ENCODE measurements around the gene BAZ1B. TPM values are rescaled to one million over a fixed set of nuclear protein-coding genes. Genes with fewer than 3 reads are reported as not detected.
"Not testable (repeated sequence)": the region's sequence is repeated elsewhere in the genome, so short reads cannot be mapped to it uniquely, and the experiment has no call there.

BAZ1B gene
- total RNA-seq, 1 donor from 2014 or later = 43.1 TPM

DNA sequence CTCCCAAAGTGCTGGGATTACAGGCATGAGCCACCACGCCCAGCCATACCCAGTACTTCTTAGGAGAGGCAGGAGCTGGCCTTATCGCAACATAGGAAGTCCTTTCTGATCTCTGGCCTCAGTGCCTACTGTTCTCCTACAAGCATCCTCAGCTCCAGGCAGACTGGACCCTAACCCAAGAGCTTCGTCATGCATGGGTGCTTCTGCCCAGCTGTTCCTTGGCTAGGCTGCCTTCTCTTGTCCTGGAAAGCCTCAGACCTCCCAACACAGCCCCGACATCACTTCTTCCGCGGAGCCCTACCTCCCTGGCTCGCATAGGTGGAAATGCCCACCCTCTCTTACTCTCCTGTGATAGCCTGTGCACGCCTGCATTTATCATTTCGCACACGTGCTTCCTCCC, 19.6 kb upstream of the BAZ1B start:
- no peak for DNase-seq

DNA sequence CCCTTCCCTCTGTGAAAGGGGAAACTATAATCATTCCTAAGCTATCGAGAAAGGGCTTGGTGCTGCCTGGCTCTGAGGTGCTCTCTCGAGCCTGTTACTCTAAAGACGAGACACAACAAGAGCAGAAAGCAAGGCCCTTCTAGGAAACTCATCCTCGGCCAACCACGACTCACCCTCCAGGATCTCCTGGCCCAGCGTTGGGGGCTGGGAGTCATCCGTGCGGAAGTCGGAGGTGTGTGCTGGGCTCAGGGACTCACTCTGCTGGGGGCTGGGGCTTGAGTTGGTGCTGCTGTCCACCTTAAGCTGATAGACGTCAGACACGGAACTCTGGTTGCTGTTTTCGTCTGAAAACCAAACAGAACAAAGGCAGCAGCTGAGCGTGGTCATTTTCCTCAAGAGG, 17.6 kb upstream of the BAZ1B start:
- no peak for DNase-seq

DNA sequence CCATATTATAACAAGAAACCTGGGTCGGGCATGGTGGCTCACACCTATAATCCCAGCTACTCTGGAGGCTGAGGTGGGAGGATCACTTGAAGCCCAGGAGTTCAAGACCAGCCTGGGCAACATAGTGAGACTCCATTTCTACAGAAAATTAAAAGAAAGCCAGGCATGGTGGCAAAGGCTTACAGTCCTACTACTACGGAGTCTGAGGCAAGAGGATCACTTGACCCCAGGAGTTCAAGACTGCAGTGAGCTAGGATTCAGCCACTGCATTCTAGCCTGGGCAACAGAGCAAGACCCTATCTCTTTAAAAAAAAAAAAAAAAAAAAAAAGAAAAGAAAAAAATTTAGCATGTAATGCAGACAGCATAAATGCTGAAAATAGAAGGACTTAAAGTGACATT, 16.4 kb upstream of the BAZ1B start:
- not testable (repeated sequence) for DNase-seq

DNA sequence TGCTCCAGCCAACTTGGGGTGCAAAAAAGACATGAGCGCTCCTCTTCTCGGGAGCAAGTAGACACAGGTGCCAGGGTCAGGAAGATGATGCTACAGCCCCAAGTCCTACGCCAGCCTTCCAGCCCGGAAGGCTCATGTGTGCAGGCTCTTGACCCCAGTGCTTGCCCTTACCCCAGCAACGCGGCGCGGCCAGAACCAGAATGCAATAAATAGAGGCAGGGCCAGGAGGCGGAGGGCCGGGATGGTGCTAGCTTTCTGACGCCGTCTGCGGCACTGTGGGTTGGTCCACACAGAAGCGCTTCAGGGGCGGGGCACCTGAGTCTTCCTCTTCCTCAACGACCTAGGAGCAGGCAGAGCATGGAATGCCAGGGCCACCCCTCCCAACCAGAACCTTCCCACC, 15.0 kb upstream of the BAZ1B start:
- no peak for DNase-seq

DNA sequence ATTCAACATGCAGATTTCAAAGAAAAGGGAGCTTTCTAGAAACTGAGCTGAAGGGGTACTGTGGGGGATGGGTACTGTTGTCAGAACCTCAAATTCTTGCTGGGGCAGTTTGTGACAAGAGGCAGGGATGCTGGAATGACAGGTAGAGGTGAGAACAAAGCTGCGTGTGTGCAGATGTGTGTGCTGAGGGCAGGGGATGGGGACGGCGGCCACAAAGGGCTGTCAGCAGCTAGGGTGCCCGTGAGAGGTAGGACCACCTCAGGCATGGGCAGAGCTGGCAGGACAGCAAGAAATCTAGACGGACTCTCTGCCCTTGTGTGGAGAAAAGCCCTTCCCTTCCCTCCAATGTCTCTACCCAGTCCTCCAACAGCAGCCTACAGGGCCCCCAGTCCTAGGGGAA, 14.4 kb upstream of the BAZ1B start:
- DNase-seq = no peak

- DNase-seq = not testable (repeated sequence)
Observed at GRCh38 chr7:73535918-73536317, 13.8 kb upstream of the BAZ1B start.

DNA sequence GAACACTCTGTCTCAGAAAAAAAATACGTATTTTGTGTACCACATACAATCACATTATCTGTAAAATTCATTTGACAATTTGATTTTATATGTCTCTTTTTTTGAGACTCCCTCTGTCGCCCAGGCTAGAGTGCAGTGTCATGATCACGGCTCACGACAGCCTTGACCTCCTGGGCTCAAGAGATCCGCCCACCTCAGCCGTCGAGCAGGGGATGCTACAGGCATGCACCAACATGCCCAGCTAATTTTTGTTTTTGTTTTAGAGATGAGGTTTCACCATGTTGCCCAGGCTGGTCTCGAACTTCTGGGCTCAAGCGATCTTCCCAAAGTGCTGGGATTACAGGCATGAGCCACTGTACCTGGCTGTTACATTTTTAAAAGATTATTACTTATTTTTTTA, 11.6 kb upstream of the BAZ1B start:
- DNase-seq = no peak

DNA sequence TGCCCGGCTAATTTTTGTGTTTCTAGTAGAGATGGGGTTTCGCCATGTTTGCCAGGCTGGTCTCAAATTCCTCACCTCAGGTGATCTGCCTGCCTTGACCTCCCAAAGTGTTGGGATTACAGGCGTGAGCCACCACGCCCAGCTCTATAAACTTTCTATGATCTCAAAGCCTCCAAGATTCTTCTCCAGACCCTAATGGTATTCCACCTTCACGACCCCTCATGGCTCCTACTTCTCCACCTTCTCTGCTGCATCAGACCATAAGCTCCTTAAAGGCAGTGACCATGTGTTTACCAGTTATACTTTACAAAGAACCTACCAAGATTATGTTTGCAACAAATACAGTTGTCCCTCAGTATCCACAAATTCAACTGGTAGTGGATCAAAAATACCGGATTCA, 10.1 kb upstream of the BAZ1B start:
- no peak for DNase-seq

GRCh38 chr7:73530800-73531199, 8.7 kb upstream of the BAZ1B start:
- no peak for DNase-seq

DNA sequence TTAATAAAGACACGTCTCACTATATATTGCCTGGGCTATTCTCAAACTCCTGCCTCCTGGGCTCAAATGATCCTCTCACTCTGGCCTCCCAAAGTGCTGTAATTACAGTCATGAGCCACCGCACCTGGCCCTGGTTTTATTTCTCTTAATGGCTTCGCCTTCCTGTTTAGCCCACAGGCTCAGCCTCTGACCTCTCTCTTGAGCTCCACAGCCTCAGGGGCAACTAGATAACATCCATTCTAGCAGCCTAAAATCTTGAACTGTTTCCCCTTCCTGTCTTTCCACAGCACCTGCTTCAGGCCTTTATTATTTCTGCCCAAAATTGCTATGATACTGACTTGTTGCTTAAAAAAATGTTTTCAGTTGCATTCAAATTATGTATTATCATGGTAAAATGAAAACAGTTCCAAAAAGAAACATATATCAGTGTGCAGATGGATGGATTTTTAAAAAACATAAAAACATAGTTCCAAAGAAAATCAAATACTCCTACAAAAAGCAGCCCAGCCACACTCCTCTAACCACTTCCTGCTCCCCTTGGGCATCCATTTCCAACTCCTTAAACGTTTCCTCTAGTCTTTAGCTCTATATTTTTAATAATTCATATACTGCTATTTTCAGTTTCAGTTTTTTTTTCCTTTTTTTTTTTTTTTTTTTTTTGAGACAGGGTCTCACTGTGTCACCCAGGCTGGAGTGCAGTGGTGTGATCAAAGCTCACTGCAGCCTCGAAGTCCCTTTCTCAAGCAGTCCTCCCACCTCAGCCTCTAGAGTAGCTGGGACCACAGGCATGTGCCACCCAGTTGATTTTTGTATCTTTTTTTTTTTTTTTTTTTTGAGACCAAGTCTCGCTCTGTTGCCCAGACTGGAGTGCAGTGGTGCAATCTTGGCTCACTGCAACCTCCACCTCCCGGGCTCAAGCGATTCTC, 5.1 kb upstream of the BAZ1B start:
- no peak for DNase-seq

DNA sequence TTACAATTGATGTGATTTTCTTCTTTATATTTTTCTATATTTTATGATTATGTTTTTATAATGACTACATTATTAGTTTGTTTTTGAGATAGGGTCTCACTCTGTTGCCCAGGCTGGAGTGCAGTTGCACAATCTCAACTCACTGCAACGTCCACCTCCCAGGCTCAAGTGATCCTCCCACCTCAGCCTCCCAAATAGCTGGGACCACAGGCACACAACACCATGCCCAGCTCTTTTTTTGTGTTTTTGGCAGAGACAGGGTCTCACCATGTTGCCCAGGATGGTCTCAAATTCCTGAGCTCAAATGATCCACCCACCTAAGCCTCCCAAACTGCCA, 4.0 kb upstream of the BAZ1B start:
- DNase-seq = not testable (repeated sequence)

GRCh38 chr7:73521636-73522104, 423 bp downstream of the BAZ1B start:
- DNase-seq = no peak

DNA sequence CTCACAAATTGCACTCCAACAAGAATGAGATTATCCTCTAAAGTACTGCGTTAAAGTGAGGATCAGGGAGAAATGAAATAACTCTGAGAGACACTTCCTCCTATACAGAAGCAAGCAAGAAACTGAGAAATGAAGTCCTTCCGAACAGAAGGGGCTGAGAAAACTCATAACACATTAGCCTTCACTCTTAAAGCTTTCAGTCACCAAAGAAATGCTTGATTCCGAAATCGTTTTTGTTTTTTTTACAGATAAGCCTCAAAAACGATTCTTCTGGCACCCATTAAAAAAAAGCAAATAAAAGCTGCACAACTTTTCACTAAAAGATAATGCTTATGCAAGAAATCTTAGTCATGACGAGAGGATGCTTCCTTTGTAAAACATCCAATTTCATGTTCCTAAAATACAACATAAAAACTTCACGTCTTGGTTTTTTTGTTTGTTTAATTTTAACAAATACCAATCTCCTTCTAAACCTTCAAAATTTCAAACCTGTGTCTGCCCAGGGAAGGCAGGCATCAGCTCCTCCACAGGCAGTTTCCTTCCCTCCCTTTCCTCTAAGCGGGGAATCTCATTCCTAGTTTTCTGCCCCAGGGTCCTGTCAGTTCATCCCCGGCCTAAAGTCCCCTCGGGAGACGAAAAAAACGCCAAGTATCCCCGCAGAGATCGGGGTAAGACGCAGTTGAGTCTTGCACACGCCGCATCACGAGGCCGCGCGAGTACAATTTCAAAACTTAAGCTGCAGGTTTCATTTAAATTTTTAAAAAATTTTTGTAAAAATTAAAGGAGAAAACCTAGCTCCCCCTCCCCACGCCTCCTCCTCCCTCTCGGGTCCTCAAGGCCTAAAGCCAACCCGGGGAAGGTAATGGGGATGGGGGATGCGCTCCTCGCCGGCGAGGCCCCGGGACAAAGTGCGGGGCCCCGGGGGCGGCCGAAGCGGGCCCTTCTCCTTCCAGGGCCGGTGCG, 1.1 kb downstream of the BAZ1B start:
- DNase-seq = no peak

DNA sequence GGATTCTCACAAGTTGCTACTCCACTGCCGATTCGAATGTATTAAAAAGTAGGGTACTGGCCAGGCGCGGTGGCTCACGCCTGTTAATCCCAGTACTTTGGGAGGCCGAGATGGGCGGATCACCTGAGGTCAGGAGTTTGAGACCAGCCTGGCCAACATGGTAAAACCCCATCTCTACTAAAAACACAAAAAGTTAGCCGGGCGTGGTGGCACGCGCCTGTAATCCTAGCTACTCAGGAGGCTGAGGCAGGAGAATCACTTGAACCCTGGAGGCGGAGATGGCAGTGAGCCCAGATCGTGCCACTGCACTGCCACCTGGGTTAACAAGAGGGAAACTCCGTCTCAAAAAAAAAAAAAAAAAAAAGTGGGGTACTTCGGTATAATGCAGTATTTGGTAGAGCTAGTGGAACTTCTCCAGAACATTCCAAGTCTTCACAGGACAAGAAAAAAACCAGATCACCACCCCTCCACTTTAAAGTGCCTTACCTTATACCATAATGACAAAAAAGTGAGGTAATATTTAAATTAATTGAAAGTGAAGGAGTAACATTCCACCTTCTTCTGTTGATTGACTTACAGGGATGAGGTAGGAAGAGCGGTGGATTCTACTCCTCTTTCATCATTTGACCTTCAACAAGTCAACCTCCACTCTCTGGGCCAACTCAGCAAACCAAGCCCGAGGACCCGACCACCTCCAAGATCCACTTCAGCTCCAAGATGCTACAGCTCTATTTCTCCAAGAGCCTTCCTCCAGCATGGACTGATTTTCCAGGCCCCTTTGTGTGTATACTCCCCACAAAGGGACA, 2.0 kb downstream of the BAZ1B start:
- no peak for DNase-seq

DNA sequence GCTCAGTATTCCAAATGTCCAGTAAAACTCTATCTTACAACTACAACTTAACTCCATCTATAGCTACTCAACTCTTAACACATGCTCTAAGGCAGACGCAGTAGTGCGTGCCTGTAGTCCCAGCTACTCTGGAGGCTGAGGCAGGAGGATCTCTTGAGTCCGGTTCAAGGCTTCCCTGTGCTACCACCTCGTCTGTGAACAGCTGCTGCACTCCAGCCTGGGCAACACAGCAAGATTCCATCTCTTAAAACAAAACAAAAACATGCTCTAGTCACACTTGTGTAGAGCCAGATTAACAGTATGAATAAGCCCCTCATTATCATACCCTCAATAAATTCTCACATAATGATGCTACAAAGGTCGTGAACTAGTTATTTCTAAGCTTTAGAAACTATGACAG, 3.6 kb downstream of the BAZ1B start:
- no peak for DNase-seq

DNA sequence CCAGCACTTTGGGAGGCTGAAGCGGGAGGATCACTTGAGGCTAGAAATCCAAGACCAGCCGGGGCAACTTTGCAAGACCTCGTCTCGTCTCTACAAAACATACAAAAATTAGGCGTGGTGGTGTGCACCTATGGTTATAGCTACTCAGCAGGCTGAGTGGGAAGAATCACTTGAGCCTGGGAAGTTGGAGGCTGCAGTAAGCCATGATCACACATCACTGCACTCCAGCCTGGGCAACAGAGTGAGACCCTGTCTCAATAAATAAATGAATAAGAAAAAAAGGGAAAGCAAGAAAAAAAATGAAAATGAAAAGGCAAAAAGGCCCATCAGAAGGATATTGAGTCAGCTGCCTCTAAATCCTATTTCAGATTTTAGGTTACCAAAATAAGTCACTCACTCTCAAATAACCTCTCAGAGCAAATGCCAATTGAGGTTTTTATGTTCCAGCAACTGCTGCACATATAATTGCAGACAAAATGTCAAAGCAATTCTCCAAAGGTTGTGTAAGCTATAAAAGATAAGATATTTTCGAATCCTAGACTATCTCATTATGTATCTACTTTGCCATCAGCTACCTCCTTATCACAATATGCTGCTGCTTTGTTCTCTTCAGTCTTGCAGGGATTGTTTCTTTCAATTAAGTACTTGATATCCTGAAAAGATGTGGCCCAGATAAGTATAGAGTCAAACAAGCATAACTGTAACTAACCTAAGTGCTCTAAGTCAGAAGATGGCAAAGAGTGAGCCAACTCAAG, 4.7 kb downstream of the BAZ1B start:
- no peak for DNase-seq

DNA sequence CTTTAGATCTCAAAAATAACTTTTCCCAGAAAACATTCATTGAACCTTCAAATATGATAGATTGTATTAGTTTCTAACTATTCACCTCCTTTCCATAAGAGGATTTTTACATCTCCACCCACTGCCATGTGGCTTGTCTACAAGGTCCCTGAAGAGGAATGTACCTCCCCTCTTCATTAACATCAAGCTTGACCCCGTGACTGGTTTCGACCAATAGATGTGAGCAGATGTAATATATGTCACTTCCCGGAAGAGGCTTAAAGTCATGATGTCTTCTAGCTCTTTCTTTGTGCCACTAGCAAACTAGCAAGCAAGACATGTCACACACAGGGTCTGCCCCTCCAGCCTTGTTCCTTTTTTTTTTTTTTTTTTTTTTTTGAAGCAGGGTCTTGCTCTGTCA, 6.9 kb downstream of the BAZ1B start:
- DNase-seq = no peak

DNA sequence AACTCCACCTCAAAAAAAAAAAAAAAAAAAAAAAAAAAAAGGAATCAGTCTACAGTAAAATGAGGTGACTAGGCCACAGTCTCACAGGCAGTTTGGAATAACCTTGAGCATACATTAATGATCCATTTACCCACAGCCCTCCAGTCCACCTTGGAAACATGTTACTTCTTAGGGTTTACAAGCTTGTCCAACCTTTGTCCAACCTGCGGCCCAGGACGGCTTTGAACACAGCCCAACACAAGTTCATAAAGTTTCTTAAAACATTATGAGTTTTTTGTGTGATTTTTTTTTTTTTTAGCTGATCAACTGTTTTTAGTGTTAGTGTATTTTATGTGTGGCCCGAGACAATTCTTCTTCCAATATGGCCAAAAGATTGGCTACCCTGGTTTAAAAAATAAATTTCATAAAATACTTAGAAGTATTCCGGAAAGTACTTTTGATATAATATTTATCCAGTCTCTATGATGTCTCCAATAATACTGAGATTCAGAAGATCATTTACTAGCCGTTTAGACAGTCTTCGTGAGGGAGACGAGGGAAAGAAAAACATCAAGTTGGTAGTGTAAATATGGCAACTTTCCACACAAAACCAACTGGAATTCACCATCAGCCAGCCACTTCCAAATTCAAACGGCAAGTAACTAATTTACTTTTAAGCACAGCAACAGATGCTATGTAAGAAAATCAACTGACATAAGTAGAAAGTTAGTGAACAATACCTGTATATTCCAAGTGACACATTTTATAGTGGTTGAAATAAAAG, 9.9 kb downstream of the BAZ1B start:
- no peak for DNase-seq

DNA sequence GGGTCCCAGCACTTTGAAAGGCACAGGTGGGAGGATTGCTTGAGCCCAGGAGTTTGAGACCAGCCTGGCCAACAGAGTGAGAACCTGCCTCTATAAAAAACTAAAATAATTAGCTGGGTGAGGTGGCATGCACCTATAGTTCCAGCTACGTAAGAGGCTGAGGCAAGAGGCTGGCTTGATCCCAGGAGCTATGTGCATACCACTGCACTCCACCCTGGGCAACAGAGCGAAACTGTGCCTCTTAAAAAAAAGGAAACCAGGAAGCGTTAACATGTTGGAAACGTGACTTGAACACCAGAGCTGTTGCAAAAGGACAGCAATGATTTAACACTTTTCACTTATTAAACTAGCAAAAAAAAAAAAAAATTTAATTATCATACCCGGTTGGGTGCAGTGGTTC, 12.6 kb downstream of the BAZ1B start:
- DNase-seq = no peak

DNA sequence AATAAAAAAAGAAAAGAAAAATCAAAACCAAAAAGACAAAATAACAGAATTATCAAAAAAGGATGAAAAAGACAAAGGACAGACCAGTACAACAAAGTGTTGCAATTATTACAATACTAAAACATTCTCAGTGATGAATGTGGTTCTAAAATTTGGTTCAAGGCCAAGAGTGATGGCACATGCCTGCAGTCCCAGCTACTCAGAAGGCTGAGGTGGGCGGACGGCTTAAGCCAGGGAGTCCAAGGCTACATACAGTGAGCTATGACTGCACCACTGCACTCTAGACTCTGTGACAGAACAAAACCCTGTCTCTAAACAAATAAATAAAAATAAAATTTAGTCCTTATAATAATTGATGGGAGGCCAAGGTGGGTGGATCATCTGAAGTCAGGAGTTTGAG, 14.5 kb downstream of the BAZ1B start:
- no peak for DNase-seq

DNA sequence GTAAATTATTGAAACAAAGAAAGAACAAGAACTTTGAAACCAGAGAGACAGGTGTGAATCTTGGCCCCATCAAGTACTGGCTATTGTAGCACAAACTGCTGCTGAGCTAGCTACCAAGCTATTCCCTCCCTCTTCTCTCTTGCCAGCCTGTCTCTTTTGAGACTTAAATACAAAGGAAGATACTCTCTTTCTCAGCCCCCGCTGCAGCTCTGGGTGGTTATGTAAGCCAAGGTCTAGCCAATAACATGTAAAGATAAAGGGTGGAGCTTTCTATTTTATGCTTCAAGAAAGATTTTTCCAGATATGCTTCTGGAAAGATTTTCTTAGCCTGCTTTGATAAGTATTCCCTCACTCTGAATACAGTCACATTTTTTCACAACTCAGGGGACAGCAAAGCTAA, 17.2 kb downstream of the BAZ1B start:
- no peak for DNase-seq

All from skin of body (tissue), 2 donors.